GM19455 (cell line): Measurements from ENCODE around the gene PTPRT.
"Not testable (repeated sequence)": the region's sequence is repeated elsewhere in the genome, so short reads cannot be mapped to it uniquely, and the experiment has no call there.

Experiments
- ATAC-seq: cut with Tn5 transposase; IDR thresholded peaks from one replicate; pipeline ENCODE4 v1.9.1; 2021; ENCODE audit not compliant: unreplicated experiment

The PTPRT gene

GRCh38 chr20:42920776-42921175 lies 268.9 kb downstream of the PTPRT start:
- ATAC-seq: no peak

- no peak for ATAC-seq
Measured at GRCh38 chr20:42919316-42919715, 270.4 kb downstream of the PTPRT start.

GRCh38 chr20:42915081-42915480 lies 274.6 kb downstream of the PTPRT start:
- no peak for ATAC-seq

- no peak for ATAC-seq
Measured at GRCh38 chr20:42914302-42914701, 275.4 kb downstream of the PTPRT start.

GRCh38 chr20:42910808-42911207 lies 278.9 kb downstream of the PTPRT start:
- not testable (repeated sequence) for ATAC-seq

- no peak for ATAC-seq
Measured at GRCh38 chr20:42907730-42908129, 282.0 kb downstream of the PTPRT start.

- ATAC-seq: no peak
Measured at GRCh38 chr20:42906120-42906519, 283.6 kb downstream of the PTPRT start.

GRCh38 chr20:42902509-42902908 lies 287.2 kb downstream of the PTPRT start:
- no peak for ATAC-seq

GRCh38 chr20:42901689-42902440 lies 287.8 kb downstream of the PTPRT start:
- no peak for ATAC-seq

- ATAC-seq: not testable (repeated sequence)
Measured at GRCh38 chr20:42900764-42901163, 288.9 kb downstream of the PTPRT start.

GRCh38 chr20:42895020-42895419 lies 294.7 kb downstream of the PTPRT start:
- no peak for ATAC-seq

GRCh38 chr20:42894483-42894882 lies 295.2 kb downstream of the PTPRT start:
- ATAC-seq: no peak

GRCh38 chr20:42889517-42889916 lies 300.2 kb downstream of the PTPRT start:
- ATAC-seq: no peak

- ATAC-seq: no peak
Measured at GRCh38 chr20:42887281-42887680, 302.4 kb downstream of the PTPRT start.

GRCh38 chr20:42886801-42887200 lies 302.9 kb downstream of the PTPRT start:
- no peak for ATAC-seq

GRCh38 chr20:42886046-42886445 lies 303.7 kb downstream of the PTPRT start:
- ATAC-seq: no peak

- no peak for ATAC-seq
Measured at GRCh38 chr20:42875581-42875980, 314.1 kb downstream of the PTPRT start.

- ATAC-seq: no peak
Measured at GRCh38 chr20:42873259-42873658, 316.4 kb downstream of the PTPRT start.

- ATAC-seq: no peak
Measured at GRCh38 chr20:42864116-42864515, 325.6 kb downstream of the PTPRT start.

- no peak for ATAC-seq
Measured at GRCh38 chr20:42862446-42862845, 327.3 kb downstream of the PTPRT start.

GRCh38 chr20:42857446-42857845 lies 332.3 kb downstream of the PTPRT start:
- ATAC-seq: no peak

GRCh38 chr20:42855896-42856295 lies 333.8 kb downstream of the PTPRT start:
- ATAC-seq: no peak

GRCh38 chr20:42852691-42853090 lies 337.0 kb downstream of the PTPRT start:
- no peak for ATAC-seq
